Neural cell (in vitro differentiated cells): ENCODE data around the gene DUSP5. TPM values are rescaled to one million over a fixed set of nuclear protein-coding genes. Genes with fewer than 3 reads are reported as not detected.

Experiments
- H2AFZ ChIP-seq: fragments of 200-600, 300-800 bp; sonication (generic), shearing (Covaris generic); 2 replicates; pipeline ENCODE4 v1.6.0; 2014; ENCODE audit warnings: low read depth, mild to moderate bottlenecking, antibody characterized with exemption, low read length, moderate library complexity
- H3F3A ChIP-seq: fragments of 200-600 bp; shearing (Covaris generic); 2 replicates; pipeline ENCODE4 v1.6.1; 2016; ENCODE audit warnings: mild to moderate bottlenecking, moderate library complexity, mixed read lengths, antibody characterized with exemption, low read length; ENCODE audit not compliant: insufficient read depth, poor library complexity, severe bottlenecking
- H3K27ac ChIP-seq: fragments of 200-600, 300-800 bp; sonication (generic), shearing (Covaris generic); 2 replicates; pipeline ENCODE4 v1.5.1; 2014; ENCODE audit warnings: mild to moderate bottlenecking, low read length, moderate library complexity
- H3K27me3 ChIP-seq: fragments of 300-800, 200-600 bp; sonication (generic), shearing (Covaris generic); 2 replicates; pipeline ENCODE4 v1.6.0; 2014; ENCODE audit warnings: mild to moderate bottlenecking, low read depth, low read length, moderate library complexity; ENCODE audit not compliant: insufficient read depth
- H3K36me3 ChIP-seq: fragments of 300-800, 200-600 bp; sonication (generic), shearing (Covaris generic); 2 replicates; pipeline ENCODE4 v1.5.1; 2014; ENCODE audit warnings: mild to moderate bottlenecking, antibody characterized with exemption, low read length, moderate library complexity; ENCODE audit not compliant: insufficient read depth
- H3K4me2 ChIP-seq: fragments of 300-800, 200-600 bp; sonication (generic), shearing (Covaris generic); 2 replicates; pipeline ENCODE4 v1.6.0; 2014; ENCODE audit warnings: mild to moderate bottlenecking, low read length
- H3K4me3 ChIP-seq: fragments of 300-800, 200-600 bp; sonication (generic), shearing (Covaris generic); 2 replicates; pipeline ENCODE4 v1.5.1; 2014; ENCODE audit warnings: mild to moderate bottlenecking, low read length, moderate library complexity
- H3K79me2 ChIP-seq: fragments of 200-600 bp; shearing (Covaris generic); replicated peaks from 2 replicates; pipeline ENCODE4 v1.6.0; 2014; ENCODE audit warnings: mild to moderate bottlenecking, low read length, moderate library complexity; ENCODE audit not compliant: insufficient read depth
- H3K9ac ChIP-seq: fragments of 300-800, 200-600 bp; sonication (generic), shearing (Covaris generic); 2 replicates; pipeline ENCODE4 v1.6.1; 2016; ENCODE audit warnings: mild to moderate bottlenecking, low read length, mixed read lengths
- H3K9me2 ChIP-seq: fragments of 200-600 bp; shearing (Covaris generic); 2 replicates; pipeline ENCODE4 v1.6.1; 2016; ENCODE audit warnings: mild to moderate bottlenecking, low read length, mixed read lengths; ENCODE audit not compliant: insufficient read depth
- H3K9me3 ChIP-seq: fragments of 200-600, 300-800 bp; sonication (generic), shearing (Covaris generic); 2 replicates; pipeline ENCODE4 v1.6.1; 2016; ENCODE audit warnings: mild to moderate bottlenecking, mixed run types, low read length, moderate library complexity, mixed read lengths
- H4K20me1 ChIP-seq: fragments of 200-600 bp; shearing (Covaris generic); 2 replicates; pipeline ENCODE4 v1.6.1; 2016; ENCODE audit warnings: mild to moderate bottlenecking, mixed run types; ENCODE audit not compliant: insufficient read depth
- CTCF ChIP-seq: fragments of 450-650 bp; IDR thresholded peaks from 2 replicates; pipeline ENCODE4 v1.5.1; 2014; ENCODE audit warnings: antibody characterized with exemption, mild to moderate bottlenecking, moderate library complexity; ENCODE audit not compliant: poor library complexity, severe bottlenecking
- EP300 ChIP-seq: fragments of 450-650 bp; conservative IDR thresholded peaks from 2 replicates; pipeline ENCODE4 v1.6.1; 2014; ENCODE audit warnings: antibody characterized with exemption, mild to moderate bottlenecking, moderate library complexity; ENCODE audit not compliant: poor library complexity, severe bottlenecking
- EZH2 ChIP-seq: fragments of 200-600, 300-800 bp; shearing (Covaris generic), sonication (generic); IDR thresholded peaks from 2 replicates; pipeline ENCODE4 v1.6.1; 2014; ENCODE audit warnings: antibody characterized with exemption, low read length, borderline replicate concordance, mild to moderate bottlenecking; ENCODE audit not compliant: insufficient read depth, poor library complexity, severe bottlenecking
- MXI1 ChIP-seq: fragments of 450-650 bp; conservative IDR thresholded peaks from 2 replicates; pipeline ENCODE4 v1.6.1; 2014; ENCODE audit warnings: antibody characterized with exemption, mild to moderate bottlenecking; ENCODE audit not compliant: poor library complexity, severe bottlenecking
- POLR2AphosphoS5 ChIP-seq: IDR thresholded peaks from 2 replicates; pipeline ENCODE4 v1.6.1; 2012
- RAD21 ChIP-seq: fragments of 450-650 bp; conservative IDR thresholded peaks from 2 replicates; pipeline ENCODE4 v1.6.1; 2014; ENCODE audit warnings: antibody characterized with exemption, mild to moderate bottlenecking, moderate library complexity
- SMC3 ChIP-seq: fragments of 450-650 bp; conservative IDR thresholded peaks from 2 replicates; pipeline ENCODE4 v1.6.1; 2014; ENCODE audit warnings: antibody characterized with exemption, mild to moderate bottlenecking, moderate library complexity; ENCODE audit not compliant: poor library complexity
- TAF1 ChIP-seq: IDR thresholded peaks from 2 replicates; pipeline ENCODE4 v1.6.1; 2012; ENCODE audit warnings: low read depth
- polyA plus RNA-seq: library from polyadenylated mRNA; depleted of rRNA; stranded (reverse); fragments of >200 nt; gene quantifications from 2 replicates; pipeline ENCODE4 v1.2.3, GENCODE V29; 2014
- TF ChIP-seq, protein P1 (sequence below): IDR thresholded peaks from 2 replicates; pipeline ENCODE4 v1.6.1; 2012; ENCODE audit warnings: borderline replicate concordance

Gene DUSP5
- polyA plus RNA-seq, 1 donor from 2014 or later = 2.2 TPM

- Histone ChIP-seq H2AFZ (no peak overlapping the region), H3K9ac (no peak overlapping the region), H4K20me1 (no peaks in the 10 kb centered on the region), H3K9me2 (no peaks in the 10 kb centered on the region), H3F3A (no peaks in the 10 kb centered on the region), H3K27ac (no peak overlapping the region), H3K27me3 (peaks cover 23% of the 10 kb centered on the region), H3K4me3 (no peak overlapping the region), H3K79me2 (no peaks in the 10 kb centered on the region), H3K36me3 (no peaks in the 10 kb centered on the region), H3K4me2 (no peak overlapping the region), H3K9me3 (no peaks in the 10 kb centered on the region)
- no peak for TF ChIP-seq MXI1
- TF ChIP-seq, protein P1, sequence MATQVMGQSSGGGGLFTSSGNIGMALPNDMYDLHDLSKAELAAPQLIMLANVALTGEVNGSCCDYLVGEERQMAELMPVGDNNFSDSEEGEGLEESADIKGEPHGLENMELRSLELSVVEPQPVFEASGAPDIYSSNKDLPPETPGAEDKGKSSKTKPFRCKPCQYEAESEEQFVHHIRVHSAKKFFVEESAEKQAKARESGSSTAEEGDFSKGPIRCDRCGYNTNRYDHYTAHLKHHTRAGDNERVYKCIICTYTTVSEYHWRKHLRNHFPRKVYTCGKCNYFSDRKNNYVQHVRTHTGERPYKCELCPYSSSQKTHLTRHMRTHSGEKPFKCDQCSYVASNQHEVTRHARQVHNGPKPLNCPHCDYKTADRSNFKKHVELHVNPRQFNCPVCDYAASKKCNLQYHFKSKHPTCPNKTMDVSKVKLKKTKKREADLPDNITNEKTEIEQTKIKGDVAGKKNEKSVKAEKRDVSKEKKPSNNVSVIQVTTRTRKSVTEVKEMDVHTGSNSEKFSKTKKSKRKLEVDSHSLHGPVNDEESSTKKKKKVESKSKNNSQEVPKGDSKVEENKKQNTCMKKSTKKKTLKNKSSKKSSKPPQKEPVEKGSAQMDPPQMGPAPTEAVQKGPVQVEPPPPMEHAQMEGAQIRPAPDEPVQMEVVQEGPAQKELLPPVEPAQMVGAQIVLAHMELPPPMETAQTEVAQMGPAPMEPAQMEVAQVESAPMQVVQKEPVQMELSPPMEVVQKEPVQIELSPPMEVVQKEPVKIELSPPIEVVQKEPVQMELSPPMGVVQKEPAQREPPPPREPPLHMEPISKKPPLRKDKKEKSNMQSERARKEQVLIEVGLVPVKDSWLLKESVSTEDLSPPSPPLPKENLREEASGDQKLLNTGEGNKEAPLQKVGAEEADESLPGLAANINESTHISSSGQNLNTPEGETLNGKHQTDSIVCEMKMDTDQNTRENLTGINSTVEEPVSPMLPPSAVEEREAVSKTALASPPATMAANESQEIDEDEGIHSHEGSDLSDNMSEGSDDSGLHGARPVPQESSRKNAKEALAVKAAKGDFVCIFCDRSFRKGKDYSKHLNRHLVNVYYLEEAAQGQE = no peak
- TF ChIP-seq POLR2AphosphoS5 = no peak
- TF ChIP-seq RAD21 = no peak
- no peak for TF ChIP-seq EZH2
- no peak for TF ChIP-seq CTCF
- no peak for TF ChIP-seq EP300
- TF ChIP-seq TAF1 = no peak
- TF ChIP-seq SMC3 = no peak
Observed at GRCh38 chr10:110504111-110504735, 6.5 kb downstream of the DUSP5 start.

GRCh38 chr10:110505130-110505770 is 7.5 kb downstream of the DUSP5 start:
- Histone ChIP-seq H3K9ac (no peak overlapping the region), H3F3A (no peaks in the 10 kb centered on the region), H3K9me3 (no peaks in the 10 kb centered on the region), H3K27ac (no peak overlapping the region), H4K20me1 (no peaks in the 10 kb centered on the region), H2AFZ (no peak overlapping the region), H3K4me2 (no peak overlapping the region), H3K79me2 (no peaks in the 10 kb centered on the region), H3K9me2 (no peaks in the 10 kb centered on the region), H3K27me3 (peaks cover 13% of the 10 kb centered on the region), H3K4me3 (no peak overlapping the region), H3K36me3 (no peaks in the 10 kb centered on the region)
- TF ChIP-seq EZH2 = no peak
- no peak for TF ChIP-seq RAD21
